GM19395 (cell line): Measurements from ENCODE around the gene POLR2L.

ENCODE experiments used
- ATAC-seq: cut with Tn5 transposase; IDR thresholded peaks from one replicate; pipeline ENCODE4 v1.9.1; 2021; ENCODE audit warnings: mild to moderate bottlenecking, moderate library complexity; ENCODE audit not compliant: unreplicated experiment

POLR2L gene

DNA sequence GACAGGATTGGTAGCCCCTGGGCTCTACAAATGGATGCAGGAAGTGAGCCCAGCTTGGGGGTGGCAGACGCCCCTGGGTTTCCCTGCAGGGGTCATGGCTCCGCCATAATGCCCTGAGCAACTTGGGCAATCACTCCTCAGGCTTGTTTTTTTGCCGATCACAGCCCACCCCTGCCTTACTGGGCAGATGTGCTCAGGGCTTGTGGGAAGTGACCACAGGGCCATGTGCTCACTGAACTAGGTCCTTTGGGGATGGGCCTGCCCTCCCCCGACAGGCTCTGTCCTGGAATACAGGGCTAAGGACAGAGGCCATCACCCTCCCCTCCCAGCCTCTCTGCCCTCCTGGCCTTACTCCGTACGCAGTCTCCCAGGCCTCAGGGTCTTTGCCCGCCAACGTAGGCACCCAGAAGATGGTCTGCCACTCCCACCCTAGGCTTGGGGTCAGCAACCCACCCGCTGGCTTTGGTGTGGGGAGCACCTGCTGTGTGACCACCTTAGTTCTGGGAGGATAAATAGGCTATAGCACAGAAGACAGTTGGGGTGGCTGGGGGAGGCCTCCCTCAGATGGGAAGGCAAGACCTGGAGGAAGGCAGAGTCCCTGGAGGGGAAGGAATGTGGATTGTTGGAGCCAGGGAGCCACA lies 28.8 kb downstream of the POLR2L start:
- no peak for ATAC-seq

DNA sequence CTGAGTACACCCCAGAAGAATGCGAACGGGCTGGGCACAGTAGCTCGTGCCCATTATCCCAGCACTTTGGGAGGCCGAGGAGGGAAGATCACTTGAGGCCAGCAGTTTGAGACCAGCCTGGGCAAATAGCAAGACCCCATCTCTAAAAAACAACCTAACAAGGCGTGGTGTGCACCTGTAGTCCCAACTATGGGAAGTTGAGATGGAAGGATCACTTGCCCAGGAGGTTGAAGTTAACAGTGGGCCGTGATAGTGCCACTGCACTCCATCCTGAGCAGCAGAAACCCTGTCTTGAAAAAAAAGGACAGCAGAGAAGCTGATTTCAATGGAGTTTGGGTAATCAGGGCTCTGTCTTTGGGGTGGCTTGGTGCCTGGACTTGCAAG lies 29.3 kb downstream of the POLR2L start:
- ATAC-seq, result no peak

DNA sequence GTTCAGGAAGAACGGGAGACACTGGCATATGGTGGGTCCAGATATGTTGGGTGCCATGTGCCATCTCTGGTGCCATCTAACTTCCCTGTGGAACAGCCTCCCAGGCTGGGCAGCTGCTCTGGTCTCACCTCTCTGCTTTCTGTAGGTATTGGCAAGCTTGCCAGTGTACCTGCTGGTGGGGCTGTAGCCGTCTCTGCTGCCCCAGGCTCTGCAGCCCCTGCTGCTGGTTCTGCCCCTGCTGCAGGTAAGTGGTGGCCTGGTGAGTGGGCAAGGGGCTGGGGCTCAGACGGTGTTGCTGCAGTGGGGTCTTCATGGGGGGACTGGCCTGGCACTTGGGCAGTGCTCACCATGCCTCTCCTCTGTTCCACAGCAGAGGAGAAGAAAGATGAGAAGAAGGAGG lies 29.9 kb downstream of the POLR2L start:
- ATAC-seq, result no peak

DNA sequence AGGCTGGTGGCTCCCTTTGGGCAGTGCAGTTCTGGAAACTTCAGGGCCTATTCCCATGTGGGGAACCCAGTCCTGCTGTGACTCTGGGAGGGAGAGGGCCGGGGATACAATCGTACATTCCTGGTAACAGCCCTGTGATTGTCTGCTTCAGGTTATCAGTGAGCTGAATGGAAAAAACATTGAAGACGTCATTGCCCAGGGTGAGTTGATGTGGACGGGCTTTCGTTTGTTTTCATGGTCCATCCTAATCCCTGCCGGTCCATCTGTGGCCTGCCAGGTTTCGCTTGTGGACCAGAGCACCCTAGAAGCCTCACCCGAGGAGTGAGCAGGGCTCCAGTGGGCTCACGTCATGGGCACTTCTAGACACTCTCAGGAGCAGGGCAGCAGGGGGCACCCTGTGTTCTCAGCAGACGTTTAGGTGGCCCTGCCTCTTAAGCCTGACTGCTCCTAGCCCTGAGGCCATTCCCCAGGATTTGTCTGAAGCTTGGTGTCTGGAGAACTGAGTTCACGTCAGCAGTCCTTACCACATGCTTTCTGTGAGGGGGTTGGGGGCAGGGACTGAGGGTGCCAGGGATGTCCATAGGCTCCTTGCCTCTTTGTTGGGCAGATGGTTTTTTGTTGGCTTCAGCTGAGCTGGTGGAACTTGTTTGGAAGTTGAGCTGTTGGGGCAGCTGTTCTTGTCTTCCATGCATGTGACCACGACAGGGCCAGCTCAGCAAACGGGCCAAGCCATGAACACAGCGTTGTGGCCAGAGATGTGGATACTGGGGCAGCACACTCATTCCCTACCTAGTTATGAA lies 30.7 kb downstream of the POLR2L start:
- no peak for ATAC-seq

DNA sequence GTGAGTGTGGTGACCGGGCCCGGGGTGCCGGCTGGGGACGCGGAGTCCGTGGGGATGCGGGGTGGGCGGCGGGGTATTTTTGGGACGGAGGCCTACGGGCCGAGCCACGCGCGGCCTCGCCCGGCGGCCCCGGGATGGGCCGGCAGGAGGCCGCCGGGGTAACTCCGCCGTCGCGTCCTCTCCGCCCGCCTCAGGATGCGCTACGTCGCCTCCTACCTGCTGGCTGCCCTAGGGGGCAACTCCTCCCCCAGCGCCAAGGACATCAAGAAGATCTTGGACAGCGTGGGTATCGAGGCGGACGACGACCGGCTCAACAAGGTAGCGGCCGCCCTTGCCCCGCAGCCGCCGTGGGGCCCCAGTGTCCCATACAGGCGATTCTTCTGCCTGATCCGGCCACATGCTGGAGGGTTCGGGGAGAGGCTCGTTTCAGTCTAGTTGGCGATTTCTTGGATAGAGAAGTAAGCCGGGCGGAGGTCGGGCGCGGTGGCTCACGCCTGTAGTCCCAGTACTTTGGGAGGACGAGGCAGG lies 32.2 kb downstream of the POLR2L start:
- peak; percentile 4 for ATAC-seq

DNA sequence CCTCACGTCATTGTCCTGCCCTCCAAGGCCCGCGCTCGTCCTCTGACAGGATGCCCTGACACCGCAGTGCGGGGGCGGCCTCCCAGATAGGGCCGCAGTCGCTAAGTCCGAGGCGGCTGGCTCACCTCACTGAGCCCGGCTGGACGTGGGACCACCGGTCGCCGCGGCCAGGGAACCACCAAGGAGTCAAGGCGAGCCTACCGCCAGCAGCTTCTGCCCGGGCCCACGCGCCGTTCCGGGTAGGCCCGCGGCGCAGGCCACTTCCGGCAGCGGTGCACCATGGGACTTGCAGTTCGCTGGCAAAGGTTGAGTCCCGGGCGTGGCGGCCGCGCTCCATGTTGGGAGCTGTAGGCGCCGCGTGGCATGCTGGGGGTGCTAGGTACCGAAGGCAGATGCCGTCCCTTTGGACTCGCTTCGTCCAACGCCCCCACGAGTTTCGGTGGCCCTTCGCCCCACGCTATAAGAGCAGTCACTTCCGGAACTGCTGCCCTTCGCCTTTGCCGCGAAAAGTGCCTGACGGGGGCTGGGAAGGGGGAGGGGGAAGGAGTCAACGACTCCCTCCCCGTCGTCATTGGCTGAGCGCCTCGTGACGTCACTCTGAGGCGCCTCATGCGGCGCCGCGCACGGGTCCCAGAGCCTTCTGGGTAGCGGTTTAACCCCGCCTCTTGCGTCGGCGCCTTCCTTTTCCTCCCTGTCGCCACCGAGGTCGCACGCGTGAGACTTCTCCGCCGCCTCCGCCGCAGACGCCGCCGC lies 32.9 kb downstream of the POLR2L start, which contains the start of gene RPLP2:
RPLP2 (plus strand) TSS at position 681 of the 753 bp plus-strand sequence. CDS start 268 bp downstream, outside the sequence.
- ATAC-seq, result peak; percentile 68

DNA sequence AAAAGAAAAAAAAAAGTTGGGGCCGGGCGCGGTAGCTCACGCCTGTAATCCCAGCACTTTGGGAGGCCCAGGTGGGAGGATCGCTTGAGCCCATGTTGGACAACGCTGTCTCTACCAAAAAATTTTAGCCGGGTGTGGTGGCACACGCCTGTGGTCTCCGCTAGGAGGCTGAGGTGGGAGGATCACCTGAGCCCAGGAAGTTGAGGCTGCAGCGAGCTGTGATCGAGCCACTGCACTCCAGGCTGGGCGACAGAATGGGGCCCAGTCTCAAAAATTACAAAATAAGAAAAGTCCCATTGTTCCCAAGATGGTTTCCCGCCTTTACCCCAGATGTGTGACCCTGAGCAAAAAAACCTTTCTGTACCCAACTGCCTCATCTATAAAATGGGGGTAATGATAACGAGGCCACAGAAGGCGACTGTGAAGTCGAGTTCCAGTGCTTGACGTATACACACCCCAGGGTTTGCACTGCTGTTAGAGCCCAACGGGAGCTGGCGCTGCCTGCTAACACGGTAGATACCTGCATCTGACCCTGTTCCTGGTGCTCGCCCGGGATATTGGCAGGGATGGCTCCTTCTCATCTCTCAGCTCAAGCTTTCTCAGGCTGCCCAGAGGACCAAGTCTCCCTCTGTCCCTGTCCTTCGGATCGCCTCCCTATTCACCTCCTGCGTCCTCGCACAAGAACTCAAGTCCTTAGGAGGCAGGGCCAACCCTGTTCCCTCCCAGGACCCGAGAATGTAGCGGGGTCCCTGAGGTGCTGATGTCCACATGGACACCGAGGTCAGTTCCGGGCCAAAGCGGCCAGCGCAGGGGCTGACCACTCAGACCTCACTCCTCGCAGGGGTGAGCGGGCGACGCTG lies 33.7 kb downstream of the POLR2L start:
- ATAC-seq, result no peak

DNA sequence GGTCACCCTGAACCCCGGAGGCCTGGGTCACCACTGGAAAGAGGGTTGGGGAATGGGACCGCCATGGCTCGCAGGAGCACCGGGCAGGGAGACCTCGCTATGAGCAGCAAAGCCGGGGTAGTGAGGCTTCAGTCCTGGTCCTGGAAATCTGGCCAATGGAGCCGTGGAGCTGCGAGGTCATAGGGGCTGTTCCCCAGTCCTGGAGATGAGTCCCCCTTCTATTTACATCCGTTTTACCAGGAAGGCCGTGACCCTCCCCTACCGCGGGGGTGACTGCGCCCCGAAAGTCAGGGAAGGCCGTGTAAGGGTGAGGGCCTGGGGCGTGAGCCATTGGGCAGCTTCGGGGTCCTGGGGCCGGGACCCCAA lies 37.7 kb downstream of the POLR2L start:
- no peak for ATAC-seq

DNA sequence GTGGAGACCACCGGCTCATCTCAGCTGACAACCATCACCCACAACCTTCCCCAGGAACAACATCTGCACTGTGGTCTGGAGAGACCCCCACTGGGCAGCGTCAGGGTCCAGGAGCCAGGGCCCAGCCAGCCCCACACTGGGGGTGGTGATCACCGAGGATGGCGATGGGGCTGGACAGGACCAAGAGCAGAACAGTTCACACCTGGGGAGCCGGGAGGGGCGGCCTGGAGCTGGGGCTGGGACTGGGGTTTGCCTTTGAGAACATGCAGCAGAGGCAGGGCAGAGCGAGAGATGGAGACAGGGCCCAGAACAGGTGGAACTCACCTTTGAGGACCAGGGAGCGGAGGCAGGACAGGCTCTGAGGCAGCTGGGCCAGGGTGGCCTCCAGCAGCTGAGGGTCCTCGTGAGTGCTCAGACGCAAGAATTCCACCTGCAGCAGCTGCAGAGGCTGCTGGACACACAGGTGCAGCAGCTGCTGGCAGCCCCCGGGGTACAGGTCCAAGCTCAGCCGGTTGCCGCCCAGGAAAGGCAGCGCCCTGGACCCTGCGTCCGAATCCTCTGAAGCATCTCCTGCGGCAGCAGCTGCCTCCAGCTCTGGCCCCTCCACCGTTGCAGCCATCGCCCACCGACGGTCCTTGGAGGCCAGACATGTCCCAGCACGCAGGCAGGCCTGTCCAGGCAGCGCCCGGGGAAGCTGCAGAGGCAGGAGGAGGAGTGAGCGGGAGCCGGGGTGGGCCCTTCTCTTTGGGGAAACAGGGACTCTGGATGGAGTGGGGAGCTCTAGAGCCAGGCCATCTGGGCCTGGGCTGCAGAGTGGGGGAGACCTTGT lies 38.3 kb downstream of the POLR2L start:
- no peak for ATAC-seq

DNA sequence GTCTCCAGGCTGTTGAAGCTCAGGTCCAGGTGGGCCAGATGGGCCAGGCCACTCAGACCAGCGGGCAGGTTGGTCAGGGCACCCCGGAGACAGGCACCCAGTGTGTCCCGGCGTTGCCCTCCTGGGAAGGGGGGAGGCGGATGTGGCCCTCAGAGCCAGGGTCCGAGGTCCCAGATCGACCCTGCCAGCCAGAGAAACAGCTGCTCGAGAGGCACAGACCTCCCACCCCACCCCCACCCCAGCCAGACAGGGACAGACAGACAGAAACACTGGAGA lies 38.9 kb downstream of the POLR2L start:
- ATAC-seq, result no peak

DNA sequence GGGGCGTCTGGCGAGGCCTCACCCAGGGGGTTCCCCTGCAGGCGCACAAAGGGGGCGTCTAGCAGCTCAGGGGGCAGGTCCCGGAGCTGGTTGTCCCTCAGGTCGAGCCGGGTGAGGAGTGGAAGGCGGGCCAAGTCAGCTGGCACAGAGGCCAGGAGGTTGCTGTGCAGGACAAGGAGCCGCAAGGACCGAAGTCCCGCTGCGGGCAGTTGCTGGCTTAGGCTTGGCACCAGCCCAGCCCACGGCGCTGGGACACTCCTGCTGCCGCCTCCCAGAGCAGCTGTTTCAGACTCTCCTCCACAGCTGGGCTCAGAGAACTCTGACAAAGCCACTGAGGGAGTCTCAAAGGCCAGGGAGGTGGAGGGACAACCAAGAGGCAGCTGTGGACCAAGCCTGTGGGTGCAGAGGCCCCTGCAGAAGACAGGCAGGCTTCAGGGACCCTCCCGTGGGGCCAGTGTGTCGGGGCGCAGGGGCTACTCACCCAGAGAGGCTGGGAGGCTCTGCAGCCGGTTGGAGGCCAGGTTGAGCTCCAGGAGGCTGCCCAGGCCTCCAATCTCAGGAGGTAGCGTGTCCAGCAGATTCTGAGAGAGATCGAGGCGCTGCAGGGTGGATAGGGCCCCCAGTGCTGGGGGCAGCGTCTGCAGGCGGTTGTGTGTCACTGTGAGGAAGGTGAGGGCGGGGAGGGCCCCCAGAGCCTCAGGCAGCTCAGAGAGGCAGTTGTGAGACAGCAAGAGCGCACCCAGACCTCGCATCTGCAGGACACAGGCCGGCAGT lies 39.4 kb downstream of the POLR2L start:
- ATAC-seq, result no peak

DNA sequence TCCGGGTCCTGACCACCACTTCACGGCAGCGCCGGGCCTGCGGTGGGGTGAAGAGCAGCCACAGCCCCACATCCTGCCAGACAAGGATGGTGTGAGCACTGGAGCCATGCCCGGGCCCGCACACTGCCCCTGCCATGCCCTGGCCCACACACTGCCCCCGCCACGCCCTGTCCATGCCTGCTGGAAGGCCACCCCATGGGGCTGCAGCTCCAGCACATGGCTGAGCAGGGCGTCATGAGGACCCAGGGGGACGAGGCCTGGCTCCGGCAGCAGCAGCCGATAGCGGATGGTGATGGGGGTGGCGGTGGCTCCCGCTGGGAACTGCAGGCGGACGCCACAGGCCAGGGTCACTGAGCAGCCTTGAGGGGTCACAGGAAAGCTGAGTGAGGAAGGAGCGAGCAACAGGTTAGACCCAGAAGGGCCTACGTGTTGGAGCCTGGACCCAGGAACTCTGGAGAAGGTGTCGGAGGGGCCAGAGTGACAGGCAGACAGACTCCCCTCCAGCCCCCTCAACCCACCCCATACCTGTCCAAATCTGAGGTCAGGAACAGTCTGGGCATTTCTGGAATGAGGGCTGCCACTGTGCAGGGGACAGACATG lies 40.2 kb downstream of the POLR2L start:
- ATAC-seq, result no peak

DNA sequence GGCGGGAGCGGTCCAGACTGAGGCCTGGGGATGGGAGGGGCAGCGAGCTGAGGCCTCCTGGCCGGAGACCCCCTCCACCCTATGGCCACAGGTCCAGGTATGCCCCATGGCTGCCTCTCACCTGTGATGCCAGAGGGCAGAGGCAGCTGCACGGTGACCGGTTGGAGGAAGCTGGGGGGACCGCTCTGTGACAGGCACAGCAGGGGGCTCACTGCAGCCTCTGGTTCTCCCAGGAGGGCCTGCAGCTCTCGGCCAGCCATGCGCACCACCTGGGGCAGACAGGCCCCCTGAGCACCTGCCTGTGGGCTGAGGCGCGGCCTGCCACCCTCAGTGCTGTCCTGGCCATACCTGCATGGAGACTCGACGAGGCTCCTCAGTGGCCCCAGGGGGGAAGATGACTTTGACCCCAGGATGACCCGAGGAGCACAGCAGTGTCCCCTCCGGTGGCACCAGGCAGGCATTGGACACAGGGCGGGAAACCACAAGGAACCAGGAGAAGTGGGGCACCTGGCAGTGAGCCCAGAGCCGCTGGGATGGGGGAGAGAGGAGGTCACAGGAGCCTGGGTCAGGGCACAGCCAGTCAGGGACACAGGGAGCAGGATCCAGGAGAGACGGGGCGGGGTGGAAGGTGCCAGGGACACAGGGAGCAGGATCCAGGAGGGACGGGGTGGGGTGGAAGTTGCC lies 41.1 kb downstream of the POLR2L start:
- ATAC-seq, result no peak

DNA sequence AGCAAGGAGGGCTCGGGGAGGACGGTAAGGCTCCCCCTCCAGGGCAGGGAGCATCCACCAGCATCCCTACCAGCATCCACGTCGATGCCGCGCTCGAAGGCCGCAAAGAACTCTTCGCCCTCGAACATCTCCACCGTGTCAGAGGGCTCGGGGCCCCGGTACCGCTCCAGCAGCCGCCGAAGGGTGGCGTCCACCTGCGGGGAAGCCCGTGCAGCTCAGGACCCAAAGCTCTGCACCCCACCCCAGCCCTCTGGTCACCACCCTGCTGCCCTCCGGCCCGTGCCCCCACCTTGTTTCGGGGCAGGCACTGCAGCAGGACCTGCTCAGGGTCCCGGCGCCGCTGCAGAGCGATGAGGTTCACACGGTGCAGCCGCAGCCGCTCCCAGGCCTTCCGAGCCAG lies 41.9 kb downstream of the POLR2L start:
- no peak for ATAC-seq

DNA sequence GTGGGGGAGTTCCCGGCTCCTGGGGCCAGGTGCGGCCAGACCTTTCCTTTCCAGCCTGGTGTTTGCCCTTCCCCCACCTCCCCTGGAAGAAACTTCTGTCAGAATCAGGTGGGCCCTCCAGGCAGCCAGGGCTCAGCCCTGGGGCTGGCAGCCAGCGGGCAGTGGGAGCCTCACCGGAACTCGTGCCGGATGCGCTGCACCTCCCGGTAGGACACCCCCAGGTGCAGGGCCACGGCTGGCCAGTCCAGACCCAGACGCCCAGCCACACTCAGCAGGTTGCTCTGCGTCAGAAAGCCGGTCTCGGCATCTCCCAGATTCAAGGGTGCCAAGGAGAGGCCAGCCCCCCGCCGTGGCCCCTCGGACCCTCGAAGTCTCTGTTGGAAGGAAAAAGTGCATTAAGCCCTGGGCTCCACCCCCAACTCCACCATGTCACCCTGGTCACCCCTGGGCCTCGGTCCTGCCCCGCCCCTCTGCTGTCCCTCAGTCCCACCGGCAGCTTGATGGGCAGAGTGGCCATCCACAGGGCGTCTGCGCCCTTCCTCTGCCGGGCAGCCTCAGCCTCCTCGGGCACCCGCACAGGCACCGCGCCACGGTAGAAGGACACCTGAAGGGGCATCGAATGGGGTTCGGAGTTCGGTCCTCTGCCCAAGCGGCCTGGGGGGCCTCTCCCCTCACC lies 42.5 kb downstream of the POLR2L start:
- ATAC-seq, result no peak

DNA sequence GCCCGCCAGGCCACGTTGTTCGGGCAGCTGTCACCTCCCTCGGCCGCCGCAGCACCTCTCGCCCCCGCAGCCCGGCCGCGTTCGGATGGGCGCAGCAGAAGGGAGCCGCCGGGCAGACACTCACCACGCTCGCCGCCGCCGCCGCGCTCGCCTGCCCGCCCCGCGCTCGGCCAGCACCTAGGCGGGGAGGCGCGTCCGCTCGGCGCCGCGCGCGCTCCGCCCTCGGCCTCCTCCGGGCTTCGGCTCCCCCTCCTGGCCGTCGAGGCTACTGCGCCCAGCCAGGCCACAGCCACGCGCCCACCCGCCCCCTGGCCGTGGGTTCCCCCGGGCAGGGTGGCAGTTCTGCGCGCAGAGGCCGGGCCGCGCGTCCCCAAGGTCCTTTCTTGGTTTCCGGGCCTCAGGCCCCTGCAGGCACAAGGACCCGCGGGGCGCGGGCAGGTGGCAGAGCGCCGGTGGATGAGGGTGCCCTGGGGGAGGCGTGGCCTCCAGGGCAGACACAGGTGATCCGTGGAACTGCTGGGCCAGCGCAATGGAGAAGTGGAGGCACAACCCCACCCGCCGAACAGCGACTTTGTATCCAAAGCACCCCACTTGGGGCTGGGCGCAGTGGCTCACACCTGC lies 44.1 kb downstream of the POLR2L start, which contains the start of gene SLC25A22:
SLC25A22 (minus strand) TSS at position 189 of the 621 bp plus-strand sequence. CDS start 3,275 bp downstream, outside the sequence.
- ATAC-seq, result peak; percentile 56
